ENCODE measurements around the gene SNX21. TPM values are rescaled to one million over a fixed set of nuclear protein-coding genes. Genes with fewer than 3 reads are reported as not detected.

SNX21 gene
- total and polyA plus RNA-seq, 2 donors (not counting 1 experiment from before 2014, with no cell fraction given) = 2.2 to 2.4 TPM

- ChIA-PET POLR2A (interaction anchor here (2.1 kb wide), 1 partner anchor 10 kb away, joined by 5 read pairs; no protein-coding TSS in a partner anchor), CTCF (interaction anchor here (1.1 kb wide), 1 partner anchor 9 kb away, joined by 5 read pairs; no protein-coding TSS in a partner anchor)
- Mint-ChIP-seq H3K27ac (no peak overlapping the region), H3K27me3 (no peaks in the 10 kb centered on the region), H3K4me1 (peaks cover 12% of the 10 kb centered on the region), H3K4me3 (peak overlapping the region; percentile 83), H3K9me3 (ENCODE audit: insufficient read depth) (no peaks in the 10 kb centered on the region)
- Histone ChIP-seq H3K4me2 (replicated peaks; ENCODE audit: low read depth, low read length, poor library complexity, severe bottlenecking) (no peak overlapping the region), H2AFZ (ENCODE audit: insufficient read depth, low read depth, low read length, poor library complexity, severe bottlenecking) (no peak overlapping the region), H3K27me3 (replicated peaks in 1 of 4; ENCODE audit: control extremely low read depth in 1 of 4, control insufficient read depth in 3 of 4, insufficient read depth in 4 of 4, low read length in 3 of 4) (no peaks in the 10 kb centered on the region), H3K4me1 (ENCODE audit: control insufficient read depth in 2 of 2, insufficient read depth in 2 of 2, low read length in 2 of 2) (peaks cover 6 to 18% of the 10 kb centered on the region in 2 donors), H4K20me1 (ENCODE audit: control insufficient read depth, insufficient read depth, low read length, poor library complexity, severe bottlenecking) (no peaks in the 10 kb centered on the region), H3K9ac (ENCODE audit: low read length) (no peak overlapping the region), H3K9me3 (ENCODE audit: control extremely low read depth in 1 of 3, control insufficient read depth in 2 of 3, insufficient read depth in 1 of 3, low read length in 2 of 3) (no peaks in the 10 kb centered on the region), H3K36me3 (replicated peaks in 1 of 2; ENCODE audit: control extremely low read depth in 1 of 2, control insufficient read depth in 1 of 2, extremely low read depth in 1 of 2, insufficient read depth in 2 of 2, low read length in 1 of 2) (no peaks in the 10 kb centered on the region), H3K79me2 (ENCODE audit: control insufficient read depth, insufficient read depth, low read length) (no peaks in the 10 kb centered on the region), H3K4me3 (ENCODE audit: control extremely low read depth in 1 of 5, extremely low read depth in 1 of 5, insufficient read depth in 1 of 5, low read depth in 2 of 5, low read length in 4 of 5) (no peak overlapping the region), H3K27ac (ENCODE audit: low read length in 2 of 2) (no peak overlapping the region)
- intact Hi-C loops (cut with micrococcal nuclease) = no loop called here
- TF ChIP-seq EZH2 (IDR thresholded peaks at IDR 0.05; ENCODE audit: borderline replicate concordance, insufficient read depth, low read depth, low read length, poor library complexity, severe bottlenecking) (no peak), CTCF (IDR thresholded peaks at IDR 0.05) (no peak)
- DNase-seq (no peak), ATAC-seq (ENCODE audit: low read depth) (no peak)
- 56% methylated on average over 1 of the region's 4 CpGs for WGBS (ENCODE audit: insufficient coverage)
Measured at GRCh38 chr20:45832619-45833018, 980 bp upstream of the SNX21 start.

GRCh38 chr20:45833883-45834796 lies 541 bp downstream of the SNX21 start:
- ATAC-seq (ENCODE audit: low read depth) (peak; percentile 86), DNase-seq (peak; percentile 60)
- H3K9me3 Mint-ChIP-seq (ENCODE audit: insufficient read depth) = no peaks in the 10 kb centered on the region
- peak overlapping the region; percentile 83 for H3K4me3 Mint-ChIP-seq
- intact Hi-C loops (cut with micrococcal nuclease) = no loop called here
- H3K27ac ChIP-seq (ENCODE audit: low read length in 2 of 2) = peak overlapping the region in 1 of 2 donors; percentile 55
- 15% methylated on average over 70 of the region's 71 CpGs for WGBS (ENCODE audit: insufficient coverage)
- no peaks in the 10 kb centered on the region for H3K79me2 ChIP-seq (ENCODE audit: control insufficient read depth, insufficient read depth, low read length)
- H3K9me3 ChIP-seq (ENCODE audit: control extremely low read depth in 1 of 3, control insufficient read depth in 2 of 3, insufficient read depth in 1 of 3, low read length in 2 of 3) = no peaks in the 10 kb centered on the region
- no peaks in the 10 kb centered on the region for H3K27me3 Mint-ChIP-seq
- TF ChIP-seq CTCF (IDR thresholded peaks at IDR 0.05) (no peak), EZH2 (IDR thresholded peaks at IDR 0.05; ENCODE audit: borderline replicate concordance, insufficient read depth, low read depth, low read length, poor library complexity, severe bottlenecking) (no peak)
- H3K27me3 ChIP-seq (replicated peaks in 1 of 4; ENCODE audit: control extremely low read depth in 1 of 4, control insufficient read depth in 3 of 4, insufficient read depth in 4 of 4, low read length in 3 of 4) = no peaks in the 10 kb centered on the region
- peak overlapping the region; percentile 53 for H3K27ac Mint-ChIP-seq
- H3K9ac ChIP-seq (ENCODE audit: low read length) = peak overlapping the region; percentile 81
- peaks cover 6 to 18% of the 10 kb centered on the region in 2 donors for H3K4me1 ChIP-seq (ENCODE audit: control insufficient read depth in 2 of 2, insufficient read depth in 2 of 2, low read length in 2 of 2)
- H3K4me2 ChIP-seq (replicated peaks; ENCODE audit: low read depth, low read length, poor library complexity, severe bottlenecking) = peak overlapping the region; percentile 98
- peak overlapping the region in 4 of 5 experiments; percentile 58 to 82 (median 69) for H3K4me3 ChIP-seq (ENCODE audit: control extremely low read depth in 1 of 5, extremely low read depth in 1 of 5, insufficient read depth in 1 of 5, low read depth in 2 of 5, low read length in 4 of 5)
- no peaks in the 10 kb centered on the region for H3K36me3 ChIP-seq (replicated peaks in 1 of 2; ENCODE audit: control extremely low read depth in 1 of 2, control insufficient read depth in 1 of 2, extremely low read depth in 1 of 2, insufficient read depth in 2 of 2, low read length in 1 of 2)
- CTCF ChIA-PET = interaction anchor here (0.7 to 1.2 kb wide), 3 partner anchors 47 to 127 kb away, joined by 3 to 4 read pairs (median 3); no protein-coding TSS in a partner anchor
- H2AFZ ChIP-seq (ENCODE audit: insufficient read depth, low read depth, low read length, poor library complexity, severe bottlenecking) = peak overlapping the region; percentile 93
- H4K20me1 ChIP-seq (ENCODE audit: control insufficient read depth, insufficient read depth, low read length, poor library complexity, severe bottlenecking) = no peaks in the 10 kb centered on the region
- POLR2A ChIA-PET = interaction anchor here (2.1 kb wide), 1 partner anchor 8 kb away, joined by 5 read pairs; no protein-coding TSS in a partner anchor
- peaks cover 12% of the 10 kb centered on the region for H3K4me1 Mint-ChIP-seq
